Ecto neural progenitor cell (in vitro differentiated cells): Measurements from ENCODE around the gene NEGR1.

Experiments
- DNase-seq: peaks from one replicate; pipeline ENCODE4 v3.0.0-alpha.2; 2018; ENCODE audit warnings: low spot score

The NEGR1 gene

GRCh38 chr1:71561206-71561605 lies 721.1 kb downstream of the NEGR1 start:
- DNase-seq: no peak

GRCh38 chr1:71559880-71560279 lies 722.5 kb downstream of the NEGR1 start:
- no peak for DNase-seq

GRCh38 chr1:71557138-71557537 lies 725.2 kb downstream of the NEGR1 start:
- DNase-seq: no peak

GRCh38 chr1:71548398-71548890 lies 733.9 kb downstream of the NEGR1 start:
- no peak for DNase-seq

GRCh38 chr1:71542155-71542554 lies 740.2 kb downstream of the NEGR1 start:
- DNase-seq: no peak

GRCh38 chr1:71533950-71534349 lies 748.4 kb downstream of the NEGR1 start:
- DNase-seq: no peak

- no peak for DNase-seq
These were observed 750.0 kb downstream of the NEGR1 start for GRCh38 chr1:71532343-71532742.

GRCh38 chr1:71526824-71527223 lies 755.5 kb downstream of the NEGR1 start:
- DNase-seq: no peak

GRCh38 chr1:71522721-71523120 lies 759.6 kb downstream of the NEGR1 start:
- no peak for DNase-seq

- no peak for DNase-seq
These were observed 760.6 kb downstream of the NEGR1 start for GRCh38 chr1:71521655-71522264.

GRCh38 chr1:71511505-71511904 lies 770.8 kb downstream of the NEGR1 start:
- DNase-seq: no peak

GRCh38 chr1:71510725-71511124 lies 771.6 kb downstream of the NEGR1 start:
- no peak for DNase-seq

GRCh38 chr1:71509051-71509595 lies 773.2 kb downstream of the NEGR1 start:
- no peak for DNase-seq

GRCh38 chr1:71502006-71502405 lies 780.3 kb downstream of the NEGR1 start:
- DNase-seq: no peak

- DNase-seq: no peak
These were observed 783.8 kb downstream of the NEGR1 start for GRCh38 chr1:71498542-71498941.

- no peak for DNase-seq
These were observed 788.2 kb downstream of the NEGR1 start for GRCh38 chr1:71494163-71494562.

- DNase-seq: no peak
These were observed 789.9 kb downstream of the NEGR1 start for GRCh38 chr1:71492298-71493041.

GRCh38 chr1:71490432-71490831 lies 791.9 kb downstream of the NEGR1 start:
- DNase-seq: no peak

GRCh38 chr1:71488555-71489252 lies 793.6 kb downstream of the NEGR1 start:
- DNase-seq: no peak

GRCh38 chr1:71473331-71473730 lies 809.0 kb downstream of the NEGR1 start:
- no peak for DNase-seq

- DNase-seq: no peak
These were observed 817.2 kb downstream of the NEGR1 start for GRCh38 chr1:71465093-71465492.

- DNase-seq: no peak
These were observed 818.3 kb downstream of the NEGR1 start for GRCh38 chr1:71464016-71464415.

GRCh38 chr1:71463144-71463543 lies 819.2 kb downstream of the NEGR1 start:
- no peak for DNase-seq
